GM21360 (cell line): ENCODE results near the gene DIAPH2.
A peak's percentile ranks its signal among the peaks of the same experiment; 100 is the strongest.

ENCODE experiments used
- ATAC-seq: cut with Tn5 transposase; IDR thresholded peaks from one replicate; pipeline ENCODE4 v1.9.1; 2021; ENCODE audit warnings: mild to moderate bottlenecking, moderate library complexity; ENCODE audit not compliant: unreplicated experiment

The DIAPH2 gene

GRCh38 chrX:97158269-97158668 lies 473.6 kb downstream of the DIAPH2 start:
- no peak for ATAC-seq

GRCh38 chrX:97159916-97160800 lies 475.5 kb downstream of the DIAPH2 start:
- ATAC-seq = no peak

DNA sequence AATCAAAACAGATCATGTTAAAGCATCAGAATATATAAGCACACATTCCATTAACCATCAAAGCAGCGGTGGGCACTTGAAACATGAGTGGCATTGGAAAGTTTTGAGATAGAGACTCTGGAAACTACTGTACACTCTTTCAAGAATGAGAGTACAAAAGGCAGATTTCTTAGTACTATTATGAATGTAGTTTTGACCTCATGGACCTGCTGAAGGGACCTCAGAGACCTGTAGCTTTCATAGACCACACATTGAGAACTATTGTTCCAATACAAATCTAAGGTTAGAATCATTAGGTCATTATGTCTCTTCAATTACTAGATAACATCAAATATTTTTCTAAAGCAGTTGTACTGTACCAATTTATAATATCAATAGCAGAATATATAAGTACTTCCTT lies 482.7 kb downstream of the DIAPH2 start:
- no peak for ATAC-seq

DNA sequence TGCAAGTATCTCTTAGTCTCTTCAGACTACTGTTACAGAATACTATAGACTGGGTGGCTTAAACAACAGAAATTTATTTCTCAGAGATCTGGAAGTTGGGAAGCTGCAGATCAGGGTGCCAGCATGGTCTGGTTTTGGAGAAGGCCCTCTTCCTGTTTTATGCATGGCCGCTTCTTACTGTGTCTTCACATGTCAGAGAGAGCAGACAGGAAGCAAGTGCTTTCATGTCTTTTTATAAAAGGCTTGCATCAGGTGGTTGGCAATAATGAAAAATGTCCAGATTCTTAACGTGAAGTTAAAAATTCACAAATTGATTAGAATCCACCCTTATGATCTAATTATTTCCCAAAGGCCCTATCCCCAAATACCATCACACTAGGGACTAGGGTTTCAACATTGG lies 484.0 kb downstream of the DIAPH2 start:
- ATAC-seq = peak; percentile 57

- no peak for ATAC-seq
Observed at GRCh38 chrX:97175147-97175546, 490.5 kb downstream of the DIAPH2 start.

DNA sequence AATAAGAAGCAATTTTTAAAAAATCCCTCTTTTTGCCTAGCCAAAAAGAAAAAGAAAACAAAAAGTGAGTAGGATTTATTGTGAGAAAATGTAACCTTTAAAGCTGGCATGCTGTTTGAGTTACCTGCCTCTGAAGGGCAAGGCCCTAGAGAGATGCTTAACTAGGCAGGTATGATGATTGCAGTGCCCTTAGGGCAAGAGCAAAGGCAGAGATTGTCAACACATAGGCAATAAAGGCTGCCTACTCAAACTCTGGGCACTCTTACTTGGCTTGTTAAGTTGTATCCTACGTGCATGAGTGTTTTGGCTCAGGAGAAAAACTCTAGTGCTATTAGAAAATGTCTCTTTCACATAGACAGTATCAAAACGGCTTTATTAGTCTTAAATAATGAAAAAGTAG lies 505.0 kb downstream of the DIAPH2 start:
- no peak for ATAC-seq

GRCh38 chrX:97199501-97199900 lies 514.9 kb downstream of the DIAPH2 start:
- no peak for ATAC-seq

DNA sequence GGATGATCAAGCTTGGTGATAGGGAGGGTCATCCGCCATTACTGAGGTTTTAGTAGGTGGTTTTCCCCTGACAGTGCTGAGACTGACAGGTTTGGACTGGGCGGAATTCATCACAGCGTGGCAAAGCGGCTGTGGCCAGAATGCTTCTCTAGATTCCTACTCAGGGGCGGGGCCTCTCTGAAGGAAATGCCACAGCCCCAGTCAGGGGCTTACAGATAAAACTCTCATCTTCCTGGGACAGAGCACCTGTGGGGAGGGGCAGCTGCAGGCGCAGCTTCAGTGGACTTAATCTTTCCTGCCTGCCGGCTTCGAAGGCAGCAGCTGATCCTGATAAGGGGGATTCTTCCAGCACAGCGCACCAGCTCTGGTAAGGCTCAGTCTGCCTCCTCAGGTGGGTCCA lies 515.8 kb downstream of the DIAPH2 start:
- no peak for ATAC-seq

GRCh38 chrX:97210501-97210900 lies 525.9 kb downstream of the DIAPH2 start:
- no peak for ATAC-seq

DNA sequence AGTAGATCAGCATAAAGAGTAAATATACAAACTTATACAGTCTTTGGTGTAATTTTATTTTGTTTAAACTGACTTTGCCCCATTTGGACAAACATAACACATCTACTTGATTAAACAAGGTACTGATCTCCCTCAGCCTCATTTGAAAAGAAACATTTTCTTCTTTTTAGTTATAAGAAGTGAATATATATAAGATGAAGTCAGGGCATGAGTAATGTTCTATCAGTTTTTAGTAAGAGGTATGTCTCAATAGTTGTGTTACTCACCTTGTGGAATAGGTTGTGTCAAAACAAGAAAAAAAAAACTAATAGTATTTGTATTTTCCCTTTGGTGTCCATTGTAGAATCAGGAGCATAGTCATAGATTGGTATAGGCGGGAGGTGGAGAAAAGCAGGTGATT lies 526.4 kb downstream of the DIAPH2 start:
- no peak for ATAC-seq

GRCh38 chrX:97215186-97215585 lies 530.5 kb downstream of the DIAPH2 start:
- ATAC-seq = no peak

- ATAC-seq = no peak
Observed at GRCh38 chrX:97224148-97224547, 539.5 kb downstream of the DIAPH2 start.

DNA sequence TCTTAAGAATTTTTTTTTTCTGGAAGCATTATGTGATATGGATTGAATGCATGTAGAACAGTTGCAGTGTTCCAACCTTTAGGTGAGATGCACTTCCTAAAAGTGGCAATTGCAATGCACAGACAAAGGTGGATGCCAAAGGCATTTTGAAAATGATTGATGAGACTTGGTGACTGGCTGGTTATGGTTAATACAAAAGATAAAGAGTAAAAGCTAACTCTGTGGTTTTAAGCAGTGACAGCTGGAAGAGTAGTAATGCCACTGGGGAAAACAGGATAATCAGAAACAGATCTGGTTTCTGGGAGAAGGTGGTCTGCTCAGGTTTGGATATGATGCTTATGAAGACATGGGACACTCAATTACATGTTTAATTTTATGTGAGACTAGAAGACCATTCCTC lies 544.7 kb downstream of the DIAPH2 start:
- no peak for ATAC-seq

- no peak for ATAC-seq
Observed at GRCh38 chrX:97230948-97231347, 546.3 kb downstream of the DIAPH2 start.

- ATAC-seq = peak; percentile 100
Observed at GRCh38 chrX:97234471-97235081, 549.9 kb downstream of the DIAPH2 start.

DNA sequence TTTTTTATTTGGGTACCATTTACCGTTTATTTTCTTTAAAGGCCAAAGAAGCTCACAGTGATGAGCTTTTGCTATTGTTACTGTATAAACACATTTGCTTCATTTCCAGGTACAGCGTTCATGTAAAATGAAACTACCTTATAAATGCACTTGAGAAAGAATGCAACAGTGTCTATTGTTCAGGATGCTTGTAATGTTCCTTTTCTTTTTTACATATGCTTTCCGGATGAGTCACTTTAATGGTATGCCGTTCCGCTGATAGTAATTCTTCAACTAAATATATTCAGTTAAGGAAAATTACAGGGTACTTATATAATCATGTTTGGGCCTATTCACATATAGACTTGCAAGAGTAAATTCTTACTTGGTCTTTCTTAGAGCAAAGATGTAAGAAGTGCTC lies 554.0 kb downstream of the DIAPH2 start:
- ATAC-seq = no peak

DNA sequence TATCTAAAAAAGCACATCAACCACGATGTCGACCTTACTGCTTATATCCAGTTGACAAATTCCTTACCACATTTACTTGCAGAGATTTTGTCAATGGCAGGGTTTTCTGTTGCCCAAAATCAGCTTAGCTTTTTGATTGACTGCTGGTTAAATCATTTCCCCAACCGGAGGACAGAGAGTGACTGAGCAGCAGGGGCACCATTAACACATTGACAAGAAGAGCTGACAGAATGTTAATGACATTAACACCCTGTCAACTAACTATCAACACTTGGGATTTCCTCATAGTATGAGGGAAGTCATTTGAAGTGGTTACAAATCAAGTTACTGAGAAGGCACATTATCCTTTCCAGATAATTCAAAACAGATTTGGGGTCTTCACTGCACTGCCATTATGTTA lies 567.5 kb downstream of the DIAPH2 start:
- no peak for ATAC-seq

DNA sequence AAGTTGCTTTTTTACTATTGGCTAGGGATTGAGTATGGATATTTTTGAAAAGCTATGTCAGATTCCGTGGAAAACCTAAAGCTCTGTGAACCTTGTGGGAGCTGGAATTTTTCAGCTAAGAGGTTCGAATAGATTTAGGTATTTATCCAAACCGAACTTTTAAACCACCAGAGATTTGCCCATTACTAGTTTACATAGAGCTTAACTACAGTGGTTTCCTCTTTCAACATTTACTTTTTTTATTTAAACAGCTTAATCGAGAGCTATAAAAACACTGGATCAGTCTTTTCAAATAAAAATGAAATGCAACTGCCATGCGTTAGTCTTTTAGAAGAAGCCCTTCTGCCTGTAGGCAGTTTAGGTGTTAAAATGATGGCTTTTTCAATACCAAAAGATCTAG lies 576.0 kb downstream of the DIAPH2 start:
- ATAC-seq = no peak

GRCh38 chrX:97266406-97267121 lies 581.9 kb downstream of the DIAPH2 start:
- no peak for ATAC-seq

DNA sequence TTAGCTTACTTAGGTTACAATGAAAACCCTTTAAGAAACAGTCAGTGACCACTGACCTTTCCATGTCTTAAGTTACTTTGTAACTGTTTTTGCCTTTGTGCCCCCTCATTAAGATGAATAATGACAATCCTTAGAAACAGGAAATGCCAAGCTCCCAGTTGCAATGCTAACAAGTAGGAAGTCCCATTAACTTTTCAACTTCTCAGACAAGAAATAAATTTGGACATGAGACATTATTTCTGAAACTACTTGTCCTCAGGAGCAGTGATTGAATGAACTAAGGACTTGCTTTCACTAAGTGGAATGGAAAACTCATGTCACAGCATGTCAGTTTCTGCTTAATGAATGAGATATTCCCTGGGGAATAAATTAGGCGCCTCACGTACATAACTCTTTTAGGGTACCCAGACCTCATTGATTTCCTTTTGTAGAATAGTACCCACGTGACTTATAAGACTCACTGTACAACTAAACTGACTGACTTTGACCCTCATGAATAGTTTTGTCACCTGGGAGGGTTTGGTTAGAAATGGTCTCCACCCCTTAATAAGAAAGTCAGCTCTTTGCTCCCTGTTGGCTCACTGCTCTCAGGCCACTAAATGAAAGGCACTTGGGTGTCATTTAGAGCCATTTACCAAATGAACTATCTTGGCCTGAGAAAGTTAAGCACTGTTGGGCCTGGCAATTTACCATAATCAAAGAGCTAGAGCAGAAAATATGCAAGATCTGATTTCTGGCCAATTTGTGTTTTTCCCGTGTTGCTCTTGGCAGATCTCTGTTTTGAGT lies 582.9 kb downstream of the DIAPH2 start:
- ATAC-seq = no peak

DNA sequence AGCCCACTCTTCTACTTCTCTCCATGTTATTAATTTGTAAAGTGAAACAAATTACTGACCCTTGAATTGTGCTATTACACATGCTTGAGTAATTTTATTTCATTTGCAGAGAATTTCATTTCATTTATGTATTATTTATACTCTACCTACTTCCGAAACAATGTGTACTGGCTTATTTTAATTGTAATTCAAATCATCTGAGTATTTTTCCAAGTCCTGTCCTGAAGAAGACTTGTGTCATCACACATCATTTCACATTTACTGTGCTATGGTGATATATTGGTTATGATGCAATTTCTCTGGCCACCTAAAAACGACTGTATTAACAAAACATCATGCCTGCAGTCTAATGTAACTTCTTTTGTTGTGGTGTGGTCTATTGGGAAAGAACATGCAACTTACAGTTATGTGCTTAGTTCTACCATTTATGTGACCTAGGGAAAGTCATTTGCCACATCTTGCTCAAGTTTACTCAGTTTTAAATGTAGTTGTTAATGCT lies 583.6 kb downstream of the DIAPH2 start:
- ATAC-seq = no peak
